ENCODE results near the gene CACNB2.

GRCh38 chr10:18222866-18223265 lies 82.6 kb downstream of the CACNB2 start:
- TF ChIP-seq CTCF (IDR thresholded peaks at IDR 0.05) = no peak
- TF ChIP-seq POLR2A (IDR thresholded peaks at IDR 0.05) = no peak
- TF ChIP-seq POLR2AphosphoS5 (IDR thresholded peaks at IDR 0.05) = no peak
